Measurements from ENCODE around the gene ITGA6. TPM values are rescaled to one million over a fixed set of nuclear protein-coding genes. Genes with fewer than 3 reads are reported as not detected.

Gene ITGA6
- total and polyA plus RNA-seq, 2 donors (not counting 1 experiment from before 2014, with no cell fraction given) = 6.4 to 19.8 TPM

DNA sequence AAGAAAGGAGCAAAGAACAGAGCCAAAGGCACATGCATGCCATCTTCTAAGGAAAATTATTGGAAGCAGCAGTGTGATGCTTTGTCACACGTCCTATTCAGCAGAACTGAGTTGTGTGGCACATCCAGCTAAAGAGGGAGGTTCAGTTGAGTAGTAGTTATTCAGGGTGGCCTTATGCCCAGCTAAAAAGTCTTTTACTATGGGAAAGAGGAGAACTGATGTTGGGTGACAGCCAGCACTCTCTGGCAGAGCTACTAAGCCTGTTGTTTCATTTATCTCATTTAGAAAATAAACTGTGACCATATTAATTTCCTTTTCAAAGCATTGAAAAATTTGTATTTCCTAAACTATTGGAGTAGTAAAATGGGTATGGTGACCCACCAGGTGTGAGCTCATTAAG is 18.5 kb downstream of the ITGA6 start:
- no peak overlapping the region for H2AFZ ChIP-seq (ENCODE audit: low read length)
- no peak for TF ChIP-seq EZH2 (IDR thresholded peaks at IDR 0.05; ENCODE audit: low read length, missing control alignments)
- TF ChIP-seq, protein P1, sequence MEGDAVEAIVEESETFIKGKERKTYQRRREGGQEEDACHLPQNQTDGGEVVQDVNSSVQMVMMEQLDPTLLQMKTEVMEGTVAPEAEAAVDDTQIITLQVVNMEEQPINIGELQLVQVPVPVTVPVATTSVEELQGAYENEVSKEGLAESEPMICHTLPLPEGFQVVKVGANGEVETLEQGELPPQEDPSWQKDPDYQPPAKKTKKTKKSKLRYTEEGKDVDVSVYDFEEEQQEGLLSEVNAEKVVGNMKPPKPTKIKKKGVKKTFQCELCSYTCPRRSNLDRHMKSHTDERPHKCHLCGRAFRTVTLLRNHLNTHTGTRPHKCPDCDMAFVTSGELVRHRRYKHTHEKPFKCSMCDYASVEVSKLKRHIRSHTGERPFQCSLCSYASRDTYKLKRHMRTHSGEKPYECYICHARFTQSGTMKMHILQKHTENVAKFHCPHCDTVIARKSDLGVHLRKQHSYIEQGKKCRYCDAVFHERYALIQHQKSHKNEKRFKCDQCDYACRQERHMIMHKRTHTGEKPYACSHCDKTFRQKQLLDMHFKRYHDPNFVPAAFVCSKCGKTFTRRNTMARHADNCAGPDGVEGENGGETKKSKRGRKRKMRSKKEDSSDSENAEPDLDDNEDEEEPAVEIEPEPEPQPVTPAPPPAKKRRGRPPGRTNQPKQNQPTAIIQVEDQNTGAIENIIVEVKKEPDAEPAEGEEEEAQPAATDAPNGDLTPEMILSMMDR (conservative IDR thresholded peaks at IDR 0.05 in 1 of 2, IDR thresholded peaks at IDR 0.05 in 1 of 2; ENCODE audit: low read depth in 1 of 2, low read length in 2 of 2) = no peak
- DNase-seq (ENCODE audit: low read depth in 2 of 2) = peak; percentile 13 to 62
- H3K27ac ChIP-seq (ENCODE audit: insufficient read depth, low read length) = no peak overlapping the region
- H3K79me2 ChIP-seq (ENCODE audit: control insufficient read depth, insufficient read depth, low read length) = peaks cover 2% of the 10 kb centered on the region
- H3K4me1 ChIP-seq (ENCODE audit: control insufficient read depth, extremely low read depth, insufficient read depth, low read length) = peaks cover 3% of the 10 kb centered on the region
- H3K4me3 ChIP-seq (replicated peaks in 1 of 4; ENCODE audit: control extremely low read depth in 1 of 4, insufficient read depth in 1 of 4, low read depth in 3 of 4, low read length in 4 of 4) = no peak overlapping the region
- no peak overlapping the region for H3K4me2 ChIP-seq (ENCODE audit: extremely low read depth, insufficient read depth, low read length)
- no peaks in the 10 kb centered on the region for H3K36me3 ChIP-seq (ENCODE audit: control insufficient read depth, insufficient read depth, low read length)
- no peaks in the 10 kb centered on the region for H4K20me1 ChIP-seq (ENCODE audit: control insufficient read depth, extremely low read depth, insufficient read depth, low read length)
- no peaks in the 10 kb centered on the region for H3K27me3 ChIP-seq (ENCODE audit: control insufficient read depth, insufficient read depth, low read length)
- no peak overlapping the region for H3K9ac ChIP-seq (ENCODE audit: insufficient read depth, low read length)
- no peaks in the 10 kb centered on the region for H3K9me3 ChIP-seq (ENCODE audit: control insufficient read depth, insufficient read depth, low read depth, low read length)

DNA sequence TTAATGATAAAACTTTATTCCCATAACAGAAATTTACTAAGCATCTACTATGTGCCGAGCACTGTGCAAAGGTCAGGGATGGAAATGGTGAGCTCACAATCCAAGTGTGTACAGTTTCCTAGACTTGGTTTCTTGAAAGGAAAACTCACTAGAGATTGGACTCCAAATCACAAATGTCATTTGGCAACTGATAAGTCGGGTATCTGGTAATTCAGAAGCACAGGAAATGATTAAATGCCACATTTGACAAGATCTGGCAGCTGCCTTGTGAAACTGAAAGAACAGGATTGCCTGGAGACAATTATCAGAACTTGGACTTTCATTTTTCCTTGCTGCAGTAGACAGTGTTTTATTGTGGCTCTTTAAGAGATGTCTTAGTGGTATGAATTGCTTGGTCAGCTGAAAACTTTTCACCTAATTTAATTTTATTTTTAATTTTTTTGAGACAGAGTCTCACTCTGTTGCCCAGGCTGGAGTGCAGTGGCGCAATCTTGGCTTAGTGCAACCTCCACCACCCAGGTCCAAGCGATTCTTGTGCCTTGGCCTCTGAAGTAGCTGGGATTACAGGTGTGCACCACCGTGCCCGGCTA is 19.2 kb downstream of the ITGA6 start:
- peaks cover 2% of the 10 kb centered on the region for H3K79me2 ChIP-seq (ENCODE audit: control insufficient read depth, insufficient read depth, low read length)
- peaks cover 3% of the 10 kb centered on the region for H3K4me1 ChIP-seq (ENCODE audit: control insufficient read depth, extremely low read depth, insufficient read depth, low read length)
- no peak overlapping the region for H3K4me2 ChIP-seq (ENCODE audit: extremely low read depth, insufficient read depth, low read length)

DNA sequence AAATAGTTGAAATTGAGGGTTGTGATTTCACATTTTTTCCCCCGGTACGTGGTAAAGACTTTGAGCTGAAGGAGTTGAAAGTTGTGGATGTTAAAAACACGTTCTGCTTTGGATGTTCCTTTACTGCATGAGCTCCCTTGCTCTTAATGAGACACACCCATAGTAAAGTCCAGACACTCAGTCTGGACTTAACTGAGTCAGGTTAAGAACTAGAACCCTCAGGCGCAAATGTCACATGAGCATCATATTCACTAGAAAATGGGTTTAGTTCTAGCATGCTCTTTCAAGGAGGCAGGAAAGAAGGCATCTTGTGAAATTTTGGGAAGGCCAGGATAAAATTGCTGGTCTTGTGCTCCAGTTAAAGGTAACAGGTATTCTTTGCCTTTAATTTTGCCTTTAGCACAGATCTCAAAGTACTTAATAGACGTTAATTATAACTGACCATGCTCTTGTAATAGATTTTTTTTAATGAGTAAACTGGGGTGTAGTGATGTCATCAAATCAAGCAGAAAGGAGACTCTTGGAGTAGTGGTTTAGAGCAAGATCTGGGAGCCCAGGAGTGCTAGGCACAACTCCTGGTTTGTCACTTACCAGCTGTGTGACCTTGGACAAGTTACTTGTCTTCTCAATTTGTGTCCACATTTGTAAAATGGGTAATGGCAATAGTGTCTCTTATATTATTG is 20.6 kb downstream of the ITGA6 start:
- Histone ChIP-seq H3K9ac (ENCODE audit: insufficient read depth, low read length) (no peak overlapping the region), H3K4me2 (ENCODE audit: extremely low read depth, insufficient read depth, low read length) (no peak overlapping the region), H3K4me1 (ENCODE audit: control insufficient read depth, extremely low read depth, insufficient read depth, low read length) (no peaks in the 10 kb centered on the region), H3K36me3 (ENCODE audit: control insufficient read depth, insufficient read depth, low read length) (no peaks in the 10 kb centered on the region), H2AFZ (ENCODE audit: low read length) (no peak overlapping the region), H3K27ac (ENCODE audit: insufficient read depth, low read length) (no peak overlapping the region), H4K20me1 (ENCODE audit: control insufficient read depth, extremely low read depth, insufficient read depth, low read length) (no peaks in the 10 kb centered on the region), H3K4me3 (replicated peaks in 1 of 4; ENCODE audit: control extremely low read depth in 1 of 4, insufficient read depth in 1 of 4, low read depth in 3 of 4, low read length in 4 of 4) (no peak overlapping the region), H3K27me3 (ENCODE audit: control insufficient read depth, insufficient read depth, low read length) (no peaks in the 10 kb centered on the region), H3K9me3 (ENCODE audit: control insufficient read depth, insufficient read depth, low read depth, low read length) (no peaks in the 10 kb centered on the region), H3K79me2 (ENCODE audit: control insufficient read depth, insufficient read depth, low read length) (no peaks in the 10 kb centered on the region)
- TF ChIP-seq, protein P1 (conservative IDR thresholded peaks at IDR 0.05 in 1 of 2, IDR thresholded peaks at IDR 0.05 in 1 of 2; ENCODE audit: low read depth in 1 of 2, low read length in 2 of 2) = no peak
- TF ChIP-seq EZH2 (IDR thresholded peaks at IDR 0.05; ENCODE audit: low read length, missing control alignments) = no peak
- DNase-seq (ENCODE audit: low read depth in 2 of 2) = no peak

More for the DNA sequence above, 19.2 kb downstream of the ITGA6 start:
- Histone ChIP-seq H3K4me3 (replicated peaks in 1 of 4; ENCODE audit: control extremely low read depth in 1 of 4, insufficient read depth in 1 of 4, low read depth in 3 of 4, low read length in 4 of 4) (no peak overlapping the region), H3K27me3 (ENCODE audit: control insufficient read depth, insufficient read depth, low read length) (no peaks in the 10 kb centered on the region), H3K36me3 (ENCODE audit: control insufficient read depth, insufficient read depth, low read length) (no peaks in the 10 kb centered on the region), H3K9me3 (ENCODE audit: control insufficient read depth, insufficient read depth, low read depth, low read length) (no peaks in the 10 kb centered on the region), H4K20me1 (ENCODE audit: control insufficient read depth, extremely low read depth, insufficient read depth, low read length) (no peaks in the 10 kb centered on the region), H2AFZ (ENCODE audit: low read length) (no peak overlapping the region), H3K9ac (ENCODE audit: insufficient read depth, low read length) (no peak overlapping the region), H3K27ac (ENCODE audit: insufficient read depth, low read length) (no peak overlapping the region)
- TF ChIP-seq, protein P1 (conservative IDR thresholded peaks at IDR 0.05 in 1 of 2, IDR thresholded peaks at IDR 0.05 in 1 of 2; ENCODE audit: low read depth in 1 of 2, low read length in 2 of 2) = no peak
- TF ChIP-seq EZH2 (IDR thresholded peaks at IDR 0.05; ENCODE audit: low read length, missing control alignments) = no peak
- DNase-seq (ENCODE audit: low read depth in 2 of 2) = no peak

Data from fibroblast of lung (primary cell).